HepG2 (cell line): ENCODE results near the gene DENND4A. TPM values are rescaled to one million over a fixed set of nuclear protein-coding genes. Genes with fewer than 3 reads are reported as not detected.

Experiments
- FOSL1 ChIP-seq: sonication (generic); formaldehyde crosslinking; IDR thresholded peaks from 2 replicates; pipeline ENCODE4 v1.9.0; 2021; ENCODE audit warnings: missing genetic modification reagents, borderline replicate concordance
- HNRNPL ChIP-seq: fragments of 200-400 bp; formaldehyde crosslinking; IDR thresholded peaks from 2 replicates; pipeline ENCODE4 v1.6.1; 2017; ENCODE audit warnings: mild to moderate bottlenecking, low read depth, low read length
- MYC ChIP-seq: sonication (generic); formaldehyde crosslinking; IDR thresholded peaks from 2 replicates; pipeline ENCODE4 v1.9.0; 2021; ENCODE audit warnings: missing genetic modification reagents, borderline replicate concordance
- NFATC3 ChIP-seq: sonication (generic); formaldehyde crosslinking; IDR thresholded peaks from 2 replicates; pipeline ENCODE4 v1.5.1; 2020; ENCODE audit warnings: mild to moderate bottlenecking, missing genetic modification reagents
- PHB2 ChIP-seq: fragments of 450-650 bp; IDR thresholded peaks from 2 replicates; pipeline ENCODE4 v1.6.1; 2018; ENCODE audit not compliant: partially characterized antibody
- POLR2AphosphoS5 ChIP-seq: IDR thresholded peaks from 2 replicates; pipeline ENCODE4 v1.6.1; 2012; ENCODE audit warnings: low read depth, low read length
- PRDM15 ChIP-seq: sonication (generic); formaldehyde crosslinking; IDR thresholded peaks from 2 replicates; pipeline ENCODE4 v1.4.0; 2020; ENCODE audit warnings: missing genetic modification reagents
- SALL2 ChIP-seq: sonication (generic); formaldehyde crosslinking; IDR thresholded peaks from 2 replicates; pipeline ENCODE4 v1.8.1; 2023; ENCODE audit warnings: mild to moderate bottlenecking, missing genetic modification reagents, inconsistent platforms
- SOX5 ChIP-seq: IDR thresholded peaks from 2 replicates; pipeline ENCODE4 v1.6.1; 2016; ENCODE audit warnings: borderline replicate concordance
- SRSF1 ChIP-seq: fragments of 200-400 bp; formaldehyde crosslinking; optimal IDR thresholded peaks from 2 replicates; pipeline ENCODE3; 2017; ENCODE audit warnings: mild to moderate bottlenecking, low read depth, low read length, moderate library complexity
- ZBTB1 ChIP-seq: sonication (generic); formaldehyde crosslinking; IDR thresholded peaks from 2 replicates; pipeline ENCODE4 v1.4.0; 2020; ENCODE audit warnings: missing genetic modification reagents, borderline replicate concordance
- ZBTB37 ChIP-seq: sonication (generic); formaldehyde crosslinking; IDR thresholded peaks from 2 replicates; pipeline ENCODE4 v1.4.0; 2020; ENCODE audit warnings: mild to moderate bottlenecking, missing genetic modification reagents
- ZNF101 ChIP-seq: sonication (generic); formaldehyde crosslinking; IDR thresholded peaks from 2 replicates; pipeline ENCODE4 v1.4.0; 2020; ENCODE audit warnings: mild to moderate bottlenecking, low read depth, missing genetic modification reagents, borderline replicate concordance
- ZNF432 ChIP-seq: sonication (generic); formaldehyde crosslinking; IDR thresholded peaks from 2 replicates; pipeline ENCODE4 v1.5.0; 2020; ENCODE audit warnings: missing genetic modification reagents, mild to moderate bottlenecking, borderline replicate concordance
- ZNF451 ChIP-seq: sonication (generic); formaldehyde crosslinking; IDR thresholded peaks from 2 replicates; pipeline ENCODE4 v1.5.0; 2020; ENCODE audit warnings: mild to moderate bottlenecking, missing genetic modification reagents
- ZNF629 ChIP-seq: sonication (generic); formaldehyde crosslinking; conservative IDR thresholded peaks from 2 replicates; pipeline ENCODE4 v1.5.0; 2020; ENCODE audit warnings: missing genetic modification reagents
- ZNF75D ChIP-seq: sonication (generic); formaldehyde crosslinking; IDR thresholded peaks from 2 replicates; pipeline ENCODE4 v1.8.1; 2023; ENCODE audit warnings: missing genetic modification reagents, mild to moderate bottlenecking, borderline replicate concordance
- polyA plus RNA-seq, 8 experiments: library from polyadenylated mRNA; depleted of rRNA in 3 of 8; stranded (reverse) in 7 of 8; unstranded in 1 of 8; fragments of >200 nt; fragmentation: Illumina TruSeq in 4 of 8; extraction: Trizol in 4 of 8; gene quantifications; 2 replicates each; pipeline versions ENCODE4 v1.2.1 to v1.2.3, GENCODE V29; 2011 to 2016; ENCODE audit warnings: low read depth in 4 of 8, missing spikeins in 1 of 8, mixed read lengths in 1 of 8; ENCODE audit not compliant: insufficient read depth in 1 of 8
- total RNA-seq, 5 experiments: library from RNA; depleted of rRNA; stranded (reverse); fragments of >200 nt; fragmentation: Illumina TruSeq; extraction: Trizol; gene quantifications; 2 replicates each; pipeline ENCODE4 v1.2.3, GENCODE V29; 2016; ENCODE audit warnings: low read depth in 1 of 5
- TF ChIP-seq, protein P1 (sequence below): sonication (generic); formaldehyde crosslinking; IDR thresholded peaks from 2 replicates; pipeline ENCODE4 v1.5.1; 2020; ENCODE audit warnings: mild to moderate bottlenecking, moderate library complexity, missing genetic modification reagents
- TF ChIP-seq, protein P2 (sequence below): sonication (generic); formaldehyde crosslinking; IDR thresholded peaks from 2 replicates; pipeline ENCODE4 v1.4.0; 2020; ENCODE audit warnings: missing genetic modification reagents, mild to moderate bottlenecking, borderline replicate concordance

The DENND4A gene
- total and polyA plus RNA-seq, 2 of the 13 experiments (the other 11 are each of a cell fraction or from before 2014, with no cell fraction given): 13.2 to 18.6 TPM

DNA sequence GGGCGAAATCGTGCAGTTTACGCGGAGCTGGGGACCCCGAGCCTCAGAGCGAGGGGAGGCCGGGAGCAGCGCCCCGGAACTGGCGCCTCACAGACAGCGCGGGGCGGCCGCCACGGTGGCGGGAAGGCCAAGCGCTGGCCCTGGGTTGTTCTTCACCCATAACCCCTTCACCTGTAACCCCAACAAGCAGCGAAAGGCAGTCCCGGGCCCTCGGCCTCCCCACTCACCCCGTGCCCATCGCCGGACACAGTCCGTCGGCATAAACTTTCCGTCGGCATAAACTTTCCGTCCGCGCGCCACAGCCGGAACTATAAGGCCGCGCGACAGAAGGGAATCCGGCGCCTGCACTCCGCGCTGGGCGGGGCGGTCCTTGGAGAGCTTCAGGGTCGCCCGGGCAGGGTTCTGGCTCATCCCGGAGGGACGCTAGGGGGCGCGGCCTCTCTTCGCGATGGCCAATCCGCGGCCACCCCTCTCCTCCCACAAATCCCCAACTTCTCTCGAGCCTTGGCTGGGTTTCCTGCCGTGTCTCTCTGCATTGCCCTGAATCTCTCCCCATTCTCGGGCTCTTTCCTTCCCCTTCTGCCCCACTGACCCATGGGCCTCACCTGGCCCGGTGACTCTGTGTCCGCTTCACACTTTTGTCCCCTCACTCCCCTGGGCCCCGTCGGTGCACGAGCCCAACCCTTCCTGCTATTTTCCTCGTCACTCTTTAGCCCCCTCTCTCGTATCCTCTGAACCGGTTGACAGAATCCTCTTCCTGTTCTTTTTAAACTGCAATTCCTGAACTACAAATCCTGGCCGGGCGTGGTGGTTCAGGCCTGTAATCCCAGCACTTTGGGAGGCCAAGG lies 181.0 kb downstream of the DENND4A start, which contains the start of gene INTS14 (continued):
- no peak for TF ChIP-seq PRDM15 (CRISPR knock-in tag)
- no peak for TF ChIP-seq PHB2
- TF ChIP-seq, protein P1, sequence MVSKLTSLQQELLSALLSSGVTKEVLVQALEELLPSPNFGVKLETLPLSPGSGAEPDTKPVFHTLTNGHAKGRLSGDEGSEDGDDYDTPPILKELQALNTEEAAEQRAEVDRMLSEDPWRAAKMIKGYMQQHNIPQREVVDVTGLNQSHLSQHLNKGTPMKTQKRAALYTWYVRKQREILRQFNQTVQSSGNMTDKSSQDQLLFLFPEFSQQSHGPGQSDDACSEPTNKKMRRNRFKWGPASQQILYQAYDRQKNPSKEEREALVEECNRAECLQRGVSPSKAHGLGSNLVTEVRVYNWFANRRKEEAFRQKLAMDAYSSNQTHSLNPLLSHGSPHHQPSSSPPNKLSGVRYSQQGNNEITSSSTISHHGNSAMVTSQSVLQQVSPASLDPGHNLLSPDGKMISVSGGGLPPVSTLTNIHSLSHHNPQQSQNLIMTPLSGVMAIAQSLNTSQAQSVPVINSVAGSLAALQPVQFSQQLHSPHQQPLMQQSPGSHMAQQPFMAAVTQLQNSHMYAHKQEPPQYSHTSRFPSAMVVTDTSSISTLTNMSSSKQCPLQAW: peak; percentile 91
- peak; percentile 66; the same call in 1 of the 2 replicates for TF ChIP-seq SOX5 (CRISPR knock-in tag)
- TF ChIP-seq ZBTB37: no peak
- TF ChIP-seq HNRNPL: peak; percentile 82; the same call in 1 of the 2 replicates
- no peak for TF ChIP-seq ZNF432
- peak; percentile 57 for TF ChIP-seq SRSF1
- TF ChIP-seq POLR2AphosphoS5: peak; percentile 87
- peak; percentile 42; the same call in 1 of the 2 replicates for TF ChIP-seq ZNF451 (CRISPR knock-in tag)
- no peak for TF ChIP-seq ZNF75D (CRISPR knock-in tag)
- TF ChIP-seq ZBTB1 (CRISPR knock-in tag): 0 out of 2 replicates have a peak, but pooled peaks have one; percentile 19
- TF ChIP-seq MYC (CRISPR knock-in tag): peak; percentile 94
- TF ChIP-seq ZNF101 (CRISPR knock-in tag): peak; percentile 77; the same call in 1 of the 2 replicates
- no peak for TF ChIP-seq FOSL1
- TF ChIP-seq ZNF629 (CRISPR knock-in tag): peak; percentile 50
- TF ChIP-seq NFATC3 (CRISPR knock-in tag): 0 out of 2 replicates have a peak, but pooled peaks have one; percentile 49
- peak; percentile 54 for TF ChIP-seq SALL2
- TF ChIP-seq, protein P2, sequence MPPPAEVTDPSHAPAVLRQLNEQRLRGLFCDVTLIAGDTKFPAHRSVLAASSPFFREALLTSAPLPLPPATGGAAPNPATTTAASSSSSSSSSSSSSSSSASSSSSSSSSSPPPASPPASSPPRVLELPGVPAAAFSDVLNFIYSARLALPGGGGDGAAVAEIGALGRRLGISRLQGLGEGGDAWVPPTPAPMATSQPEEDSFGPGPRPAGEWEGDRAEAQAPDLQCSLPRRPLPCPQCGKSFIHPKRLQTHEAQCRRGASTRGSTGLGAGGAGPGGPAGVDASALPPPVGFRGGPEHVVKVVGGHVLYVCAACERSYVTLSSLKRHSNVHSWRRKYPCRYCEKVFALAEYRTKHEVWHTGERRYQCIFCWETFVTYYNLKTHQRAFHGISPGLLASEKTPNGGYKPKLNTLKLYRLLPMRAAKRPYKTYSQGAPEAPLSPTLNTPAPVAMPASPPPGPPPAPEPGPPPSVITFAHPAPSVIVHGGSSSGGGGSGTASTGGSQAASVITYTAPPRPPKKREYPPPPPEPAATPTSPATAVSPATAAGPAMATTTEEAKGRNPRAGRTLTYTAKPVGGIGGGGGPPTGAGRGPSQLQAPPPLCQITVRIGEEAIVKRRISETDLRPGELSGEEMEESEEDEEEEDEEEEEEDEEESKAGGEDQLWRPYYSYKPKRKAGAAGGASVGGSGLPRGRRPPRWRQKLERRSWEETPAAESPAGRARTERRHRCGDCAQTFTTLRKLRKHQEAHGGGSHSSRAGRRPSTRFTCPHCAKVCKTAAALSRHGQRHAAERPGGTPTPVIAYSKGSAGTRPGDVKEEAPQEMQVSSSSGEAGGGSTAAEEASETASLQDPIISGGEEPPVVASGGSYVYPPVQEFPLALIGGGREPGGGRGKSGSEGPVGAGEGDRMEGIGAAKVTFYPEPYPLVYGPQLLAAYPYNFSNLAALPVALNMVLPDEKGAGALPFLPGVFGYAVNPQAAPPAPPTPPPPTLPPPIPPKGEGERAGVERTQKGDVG (CRISPR knock-in tag): no peak
